ENCODE measurements around the gene MACROD2.
"Not testable (repeated sequence)": the region's sequence is repeated elsewhere in the genome, so short reads cannot be mapped to it uniquely, and the experiment has no call there.

MACROD2 gene

GRCh38 chr20:15374682-15375081 is 1379.4 kb downstream of the MACROD2 start:
- POLR2A ChIA-PET = no interaction called here
- no peak for DNase-seq (ENCODE audit: extremely low spot score)

DNA sequence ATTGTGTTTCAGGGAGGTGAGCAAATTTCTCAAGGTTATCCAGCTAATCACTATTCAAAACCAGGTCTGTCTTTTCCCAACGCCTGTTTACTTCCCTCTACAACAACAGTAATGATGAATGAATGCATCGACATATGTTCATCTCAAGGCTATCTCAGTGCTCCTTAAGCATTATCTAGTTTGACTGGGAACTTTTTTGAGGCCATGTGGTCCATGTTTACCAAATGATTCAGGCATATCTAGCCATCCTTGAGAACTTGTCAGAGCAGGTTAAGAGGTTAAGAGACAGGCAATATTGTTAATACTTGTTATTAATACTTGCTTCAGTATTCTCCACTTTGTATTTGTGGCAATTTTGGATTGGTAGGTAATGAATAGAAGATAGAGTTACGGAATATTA is 1380.5 kb downstream of the MACROD2 start:
- POLR2A ChIA-PET = no interaction called here
- TF ChIP-seq, protein P1, sequence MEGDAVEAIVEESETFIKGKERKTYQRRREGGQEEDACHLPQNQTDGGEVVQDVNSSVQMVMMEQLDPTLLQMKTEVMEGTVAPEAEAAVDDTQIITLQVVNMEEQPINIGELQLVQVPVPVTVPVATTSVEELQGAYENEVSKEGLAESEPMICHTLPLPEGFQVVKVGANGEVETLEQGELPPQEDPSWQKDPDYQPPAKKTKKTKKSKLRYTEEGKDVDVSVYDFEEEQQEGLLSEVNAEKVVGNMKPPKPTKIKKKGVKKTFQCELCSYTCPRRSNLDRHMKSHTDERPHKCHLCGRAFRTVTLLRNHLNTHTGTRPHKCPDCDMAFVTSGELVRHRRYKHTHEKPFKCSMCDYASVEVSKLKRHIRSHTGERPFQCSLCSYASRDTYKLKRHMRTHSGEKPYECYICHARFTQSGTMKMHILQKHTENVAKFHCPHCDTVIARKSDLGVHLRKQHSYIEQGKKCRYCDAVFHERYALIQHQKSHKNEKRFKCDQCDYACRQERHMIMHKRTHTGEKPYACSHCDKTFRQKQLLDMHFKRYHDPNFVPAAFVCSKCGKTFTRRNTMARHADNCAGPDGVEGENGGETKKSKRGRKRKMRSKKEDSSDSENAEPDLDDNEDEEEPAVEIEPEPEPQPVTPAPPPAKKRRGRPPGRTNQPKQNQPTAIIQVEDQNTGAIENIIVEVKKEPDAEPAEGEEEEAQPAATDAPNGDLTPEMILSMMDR (IDR thresholded peaks at IDR 0.05; ENCODE audit: control extremely low read depth, extremely low read depth, low read depth, missing control alignments) = no peak
- CTCF ChIA-PET = no interaction called here
- no peak for DNase-seq (ENCODE audit: extremely low spot score)

More at GRCh38 chr20:15374682-15375081, 1379.4 kb downstream of the MACROD2 start:
- CTCF ChIA-PET = no interaction called here
- TF ChIP-seq, protein P1 (IDR thresholded peaks at IDR 0.05; ENCODE audit: control extremely low read depth, extremely low read depth, low read depth, missing control alignments) = no peak

DNA sequence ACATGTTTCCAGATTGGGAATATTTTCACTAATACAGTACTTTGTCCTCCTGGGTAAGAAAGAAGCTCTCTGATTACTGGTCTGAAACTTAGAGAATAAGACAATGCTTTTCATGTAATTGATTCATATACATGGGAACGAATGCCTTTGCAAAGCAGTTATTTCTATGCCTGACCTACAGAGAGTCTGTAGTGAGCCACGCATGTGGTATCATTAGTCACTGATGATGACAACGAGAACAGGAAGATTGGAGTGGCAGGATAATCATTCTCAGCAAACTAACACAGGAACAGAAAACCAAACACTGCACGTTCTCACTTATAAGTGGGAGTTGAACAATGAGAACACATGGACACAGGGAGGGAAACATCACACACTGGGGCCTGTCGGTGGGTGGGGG is 1382.3 kb downstream of the MACROD2 start:
- not testable (repeated sequence) for DNase-seq (ENCODE audit: extremely low spot score)
- POLR2A ChIA-PET = interaction anchor here (0.6 kb wide), 1 partner anchor 1788 kb away, joined by 3 read pairs; no protein-coding TSS in a partner anchor

DNA sequence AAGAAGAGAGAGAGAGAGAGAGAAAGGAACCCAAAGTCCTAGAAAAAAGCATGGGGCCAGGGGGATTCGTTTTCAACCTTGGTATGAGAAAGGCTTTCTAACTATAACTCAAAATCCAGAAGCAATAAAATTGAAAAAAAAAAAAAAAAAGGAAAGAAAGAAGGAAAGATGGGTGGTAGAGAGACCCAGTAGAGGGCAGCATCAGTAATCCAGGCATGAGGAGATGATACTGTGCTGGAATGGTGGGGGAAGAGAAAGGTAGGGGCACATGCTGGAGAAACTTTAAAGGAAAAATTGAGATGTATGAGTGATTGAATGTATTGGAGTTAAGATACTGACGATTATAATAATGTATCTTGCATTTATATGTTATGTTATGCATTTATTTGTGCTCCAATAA is 1382.8 kb downstream of the MACROD2 start:
- TF ChIP-seq, protein P1 (IDR thresholded peaks at IDR 0.05; ENCODE audit: control extremely low read depth, extremely low read depth, low read depth, missing control alignments) = no peak
- ChIA-PET POLR2A (interaction anchor here (0.6 kb wide), 1 partner anchor 1787 kb away, joined by 3 read pairs; no protein-coding TSS in a partner anchor), CTCF (no interaction called here)
- no peak for DNase-seq (ENCODE audit: extremely low spot score)

More for the DNA sequence above, 1382.3 kb downstream of the MACROD2 start:
- CTCF ChIA-PET = not testable (repeated sequence)

GRCh38 chr20:15379681-15380296 is 1384.5 kb downstream of the MACROD2 start:
- TF ChIP-seq, protein P1 (IDR thresholded peaks at IDR 0.05; ENCODE audit: control extremely low read depth, extremely low read depth, low read depth, missing control alignments) = no peak
- POLR2A ChIA-PET = no interaction called here
- no peak for DNase-seq (ENCODE audit: extremely low spot score)
- CTCF ChIA-PET = interaction anchor here (1.6 kb wide), 1 partner anchor 33 kb away, joined by 3 read pairs; no protein-coding TSS in a partner anchor

- ChIA-PET POLR2A (no interaction called here), CTCF (no interaction called here)
- TF ChIP-seq, protein P1 (IDR thresholded peaks at IDR 0.05; ENCODE audit: control extremely low read depth, extremely low read depth, low read depth, missing control alignments) = no peak
- no peak for DNase-seq (ENCODE audit: extremely low spot score)
Observed at GRCh38 chr20:15380770-15381169, 1385.5 kb downstream of the MACROD2 start.

GRCh38 chr20:15387228-15387627 is 1391.9 kb downstream of the MACROD2 start:
- DNase-seq (ENCODE audit: extremely low spot score) = no peak
- TF ChIP-seq, protein P1 (IDR thresholded peaks at IDR 0.05; ENCODE audit: control extremely low read depth, extremely low read depth, low read depth, missing control alignments) = no peak
- POLR2A ChIA-PET = no interaction called here
- CTCF ChIA-PET = no interaction called here
